GM23248 (cell line): ENCODE measurements around the gene TNXB.

ENCODE experiments used
- EZH2 ChIP-seq: fragments of 200-600 bp; sonication (generic); IDR thresholded peaks from 2 replicates; pipeline ENCODE4 v1.6.1; 2018; ENCODE audit warnings: antibody characterized with exemption, mild to moderate bottlenecking; ENCODE audit not compliant: insufficient read depth, poor library complexity, severe bottlenecking
- EZH2phosphoT487 ChIP-seq: fragments of 200-600 bp; sonication (generic); IDR thresholded peaks from 2 replicates; pipeline ENCODE4 v1.6.1; 2018; ENCODE audit warnings: antibody characterized with exemption, moderate library complexity, mild to moderate bottlenecking, low read depth; ENCODE audit not compliant: insufficient read depth

DNA sequence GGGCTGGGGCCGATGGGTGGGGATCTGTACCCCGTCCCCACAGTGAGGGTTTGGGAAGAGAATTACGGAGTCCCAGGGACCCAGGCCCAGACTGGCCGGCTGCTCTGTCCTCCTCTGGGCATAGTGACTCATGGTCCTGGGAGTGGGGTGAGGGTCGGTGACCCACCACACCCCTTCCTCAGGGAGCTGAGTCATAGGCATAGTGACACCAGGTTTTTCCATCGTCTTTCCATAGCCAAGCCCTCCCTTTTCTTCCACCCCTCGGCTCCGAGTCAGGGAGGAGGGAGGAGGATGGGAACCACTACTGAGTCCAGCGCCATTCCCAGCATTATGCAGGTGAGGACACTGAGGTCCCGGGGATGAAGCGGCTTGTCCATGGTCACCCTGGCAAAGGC lies 62.1 kb downstream of the TNXB start:
- no peak for TF ChIP-seq EZH2phosphoT487
- no peak for TF ChIP-seq EZH2
